OCI-LY7 (cell line): ENCODE data around the gene ZCCHC14. TPM values are rescaled to one million over a fixed set of nuclear protein-coding genes. Genes with fewer than 3 reads are reported as not detected.
"Not testable (repeated sequence)": the region's sequence is repeated elsewhere in the genome, so short reads cannot be mapped to it uniquely, and the experiment has no call there.

Experiments used
- BruUV-seq: library from RNA; stranded (reverse); fragments of 400-500 nt; replicated peaks from 2 replicates; lab custom pipeline; 2021; lab: Mats Ljungman, UMichigan
- CTCF ChIA-PET: fragments of 300-600 bp; sonication (Branson Sonifier 250); formaldehyde crosslinking; loops from one replicate; lab custom pipeline; 2022; ENCODE audit warnings: antibody characterized with exemption; ENCODE audit not compliant: unreplicated experiment; lab: Charles Lee
- POLR2A ChIA-PET: fragments of 300-600 bp; sonication (Branson Sonifier 250); formaldehyde crosslinking; loops from one replicate; lab custom pipeline; 2022; ENCODE audit warnings: antibody characterized with exemption; lab: Charles Lee
- DNase-seq: peaks from one replicate; pipeline ENCODE4 v3.0.0-alpha.2; 2015; ENCODE audit warnings: low spot score
- H2AFZ ChIP-seq: fragments of 200-600 bp; sonication (generic), shearing (Covaris generic); 2 replicates; pipeline ENCODE4 v1.6.1; 2014; ENCODE audit warnings: mild to moderate bottlenecking, antibody characterized with exemption, low read length, moderate library complexity
- H3K27ac ChIP-seq: fragments of 200-600 bp; sonication (generic); 2 replicates; pipeline ENCODE4 v1.5.1; 2014; ENCODE audit warnings: mixed run types, low read depth, mild to moderate bottlenecking, moderate library complexity, low read length, inconsistent platforms; ENCODE audit not compliant: poor library complexity, severe bottlenecking
- H3K36me3 ChIP-seq: fragments of 200-600 bp; sonication (generic); 2 replicates; pipeline ENCODE4 v1.6.1; 2014; ENCODE audit warnings: mild to moderate bottlenecking, antibody characterized with exemption, low read length, moderate library complexity, mixed read lengths; ENCODE audit not compliant: insufficient read depth
- H3K4me1 ChIP-seq: fragments of 200-600 bp; sonication (generic); 2 replicates; pipeline ENCODE4 v1.5.1; 2014; ENCODE audit warnings: mild to moderate bottlenecking, low read length; ENCODE audit not compliant: insufficient read depth, poor library complexity, severe bottlenecking
- H3K4me2 ChIP-seq: fragments of 200-600 bp; sonication (generic); 2 replicates; pipeline ENCODE4 v1.6.1; 2014; ENCODE audit warnings: mild to moderate bottlenecking, low read length
- H3K4me3 ChIP-seq: fragments of 200-600 bp; sonication (generic); 2 replicates; pipeline ENCODE4 v1.5.1; 2014; ENCODE audit warnings: mild to moderate bottlenecking, low read depth, low read length; ENCODE audit not compliant: poor library complexity, severe bottlenecking
- H3K79me2 ChIP-seq: fragments of 200-600 bp; sonication (generic); 2 replicates; pipeline ENCODE4 v1.6.1; 2016; ENCODE audit warnings: low read depth, mild to moderate bottlenecking, low read length, moderate library complexity, mixed read lengths; ENCODE audit not compliant: insufficient read depth
- H3K9me2 ChIP-seq: fragments of 200-600 bp; sonication (generic); 2 replicates; pipeline ENCODE4 v1.6.1; 2016; ENCODE audit warnings: mild to moderate bottlenecking, low read length, mixed read lengths; ENCODE audit not compliant: insufficient read depth
- H3K9me3 ChIP-seq: fragments of 200-600 bp; sonication (generic); 2 replicates; pipeline ENCODE4 v1.6.1; 2014; ENCODE audit warnings: mild to moderate bottlenecking, mixed run types, low read length, mixed read lengths
- H4K20me1 ChIP-seq: fragments of 200-600 bp; sonication (generic); 2 replicates; pipeline ENCODE4 v1.6.1; 2014; ENCODE audit warnings: mild to moderate bottlenecking, antibody characterized with exemption, low read length, moderate library complexity, mixed read lengths; ENCODE audit not compliant: insufficient read depth
- EZH2phosphoT487 ChIP-seq: fragments of 200-600 bp; sonication (generic); IDR thresholded peaks from 2 replicates; pipeline ENCODE4 v1.6.1; 2018; ENCODE audit warnings: low read depth, borderline replicate concordance, mild to moderate bottlenecking, mixed run types, antibody characterized with exemption, low read length, moderate library complexity, mixed read lengths
- intact Hi-C: fragments of 100-400 bp; cut with micrococcal nuclease; formaldehyde crosslinking; loops from one replicate; pipeline ENCODE4 v1.10.0; 2022; ENCODE audit not compliant: unreplicated experiment
- total RNA-seq, 2 experiments: library from RNA; depleted of rRNA in 1 of 2; stranded (reverse); fragments of >200 nt in 1 of 2; shearing (Covaris generic) in 1 of 2; gene quantifications; 2 replicates each; pipeline ENCODE4 v1.2.3, GENCODE V29; 2014 to 2022
- TF ChIP-seq, protein P1 (sequence below): fragments of 200-600 bp; sonication (generic); conservative IDR thresholded peaks from 2 replicates; pipeline ENCODE4 v1.5.1; 2014; ENCODE audit warnings: mild to moderate bottlenecking, antibody characterized with exemption, low read length, moderate library complexity, mixed read lengths

The ZCCHC14 gene
- total RNA-seq, 2 experiments from 2014 or later, result 8.5 to 17.1 TPM

DNA sequence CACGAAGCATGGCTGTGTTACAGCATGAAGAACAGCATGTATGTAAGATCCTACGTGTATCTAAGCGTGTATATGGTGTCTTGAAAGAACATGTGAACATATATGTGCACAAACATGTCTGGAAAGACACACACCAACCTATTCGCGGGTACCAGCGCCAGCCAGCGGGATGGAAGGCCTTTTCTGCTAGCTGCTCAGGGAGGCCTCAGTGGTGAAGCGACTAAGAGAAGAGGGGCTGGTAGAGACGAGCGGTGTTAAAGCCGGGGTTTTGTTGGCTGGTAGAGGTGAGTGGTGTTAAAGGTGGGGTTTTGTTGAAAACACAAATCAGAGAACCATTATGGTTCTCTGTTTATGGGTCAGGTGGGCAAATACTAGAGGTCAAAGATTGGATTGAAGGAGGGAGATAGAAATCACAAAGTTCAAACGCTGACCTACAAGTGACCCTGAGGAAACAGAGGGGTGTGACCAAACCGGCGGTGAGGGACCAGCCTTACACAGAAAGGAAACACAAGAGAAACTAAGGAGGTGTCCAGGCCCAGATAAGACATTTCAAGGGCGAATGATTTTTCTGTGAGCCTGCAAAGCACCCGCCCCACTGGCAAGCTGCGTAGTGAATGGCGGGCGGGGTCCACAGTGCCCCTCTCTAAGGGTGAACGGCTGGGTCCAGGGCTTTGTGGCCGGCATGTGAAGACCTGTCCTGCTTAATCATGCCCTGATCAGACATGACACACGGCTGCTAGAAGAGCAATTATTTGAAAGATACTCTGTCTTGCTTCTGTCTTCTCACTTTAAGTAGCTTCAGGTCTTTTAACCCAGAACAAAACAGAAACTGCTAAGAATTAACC is 8.1 kb downstream of the ZCCHC14 start:
- no TSS peak for BruUV-seq
- Histone ChIP-seq H3K9me3 (no peaks in the 10 kb centered on the region), H3K36me3 (no peaks in the 10 kb centered on the region), H3K4me3 (no peak overlapping the region), H3K9me2 (no peaks in the 10 kb centered on the region), H2AFZ (no peak overlapping the region), H4K20me1 (peaks cover 4% of the 10 kb centered on the region; the same call in 1 of the 2 replicates), H3K27ac (no peak overlapping the region), H3K4me1 (no peaks in the 10 kb centered on the region), H3K79me2 (peaks cover 10% of the 10 kb centered on the region; the same call in 1 of the 2 replicates), H3K4me2 (no peak overlapping the region)
- no peak for DNase-seq
- TF ChIP-seq EZH2phosphoT487, result no peak
- TF ChIP-seq, protein P1, sequence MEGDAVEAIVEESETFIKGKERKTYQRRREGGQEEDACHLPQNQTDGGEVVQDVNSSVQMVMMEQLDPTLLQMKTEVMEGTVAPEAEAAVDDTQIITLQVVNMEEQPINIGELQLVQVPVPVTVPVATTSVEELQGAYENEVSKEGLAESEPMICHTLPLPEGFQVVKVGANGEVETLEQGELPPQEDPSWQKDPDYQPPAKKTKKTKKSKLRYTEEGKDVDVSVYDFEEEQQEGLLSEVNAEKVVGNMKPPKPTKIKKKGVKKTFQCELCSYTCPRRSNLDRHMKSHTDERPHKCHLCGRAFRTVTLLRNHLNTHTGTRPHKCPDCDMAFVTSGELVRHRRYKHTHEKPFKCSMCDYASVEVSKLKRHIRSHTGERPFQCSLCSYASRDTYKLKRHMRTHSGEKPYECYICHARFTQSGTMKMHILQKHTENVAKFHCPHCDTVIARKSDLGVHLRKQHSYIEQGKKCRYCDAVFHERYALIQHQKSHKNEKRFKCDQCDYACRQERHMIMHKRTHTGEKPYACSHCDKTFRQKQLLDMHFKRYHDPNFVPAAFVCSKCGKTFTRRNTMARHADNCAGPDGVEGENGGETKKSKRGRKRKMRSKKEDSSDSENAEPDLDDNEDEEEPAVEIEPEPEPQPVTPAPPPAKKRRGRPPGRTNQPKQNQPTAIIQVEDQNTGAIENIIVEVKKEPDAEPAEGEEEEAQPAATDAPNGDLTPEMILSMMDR, result no peak
- ChIA-PET POLR2A (interaction anchor here (0.6 to 0.7 kb wide), 2 partner anchors 9 to 59 kb away, joined by 3 to 5 read pairs; no protein-coding TSS in a partner anchor), CTCF (no interaction called here)
- intact Hi-C loops, result no loop called here

- intact Hi-C loops, result no loop called here
- 0 out of 2 replicates have a peak, but pooled peaks cover 4% of the 10 kb centered on the region for H3K79me2 ChIP-seq
- no peak for TF ChIP-seq EZH2phosphoT487
- TF ChIP-seq, protein P1, result no peak
- peaks cover 4% of the 10 kb centered on the region; the same call in 1 of the 2 replicates for H4K20me1 ChIP-seq
- ChIA-PET CTCF (no interaction called here), POLR2A (no interaction called here)
- H3K9me3 ChIP-seq, result no peaks in the 10 kb centered on the region
- no TSS peak for BruUV-seq
- H3K4me3 ChIP-seq, result no peak overlapping the region
- H3K36me3 ChIP-seq, result no peaks in the 10 kb centered on the region
- H3K4me2 ChIP-seq, result no peak overlapping the region
- DNase-seq, result no peak
- no peaks in the 10 kb centered on the region for H3K9me2 ChIP-seq
- no peaks in the 10 kb centered on the region for H3K4me1 ChIP-seq
- H3K27ac ChIP-seq, result no peak overlapping the region
- no peak overlapping the region for H2AFZ ChIP-seq
These were observed 9.3 kb downstream of the ZCCHC14 start for GRCh38 chr16:87483481-87483880.

GRCh38 chr16:87482670-87483069 is 10.2 kb downstream of the ZCCHC14 start:
- H3K27ac ChIP-seq, H3K4me3 ChIP-seq, CTCF ChIA-PET, BruUV-seq, H2AFZ ChIP-seq, H4K20me1 ChIP-seq, H3K4me1 ChIP-seq, DNase-seq, H3K4me2 ChIP-seq, POLR2A ChIA-PET, H3K9me3 ChIP-seq, H3K36me3 ChIP-seq, H3K9me2 ChIP-seq, intact Hi-C loops, H3K79me2 ChIP-seq: not testable (repeated sequence)
